ENCODE data around the gene HAS3.

The HAS3 gene

DNA sequence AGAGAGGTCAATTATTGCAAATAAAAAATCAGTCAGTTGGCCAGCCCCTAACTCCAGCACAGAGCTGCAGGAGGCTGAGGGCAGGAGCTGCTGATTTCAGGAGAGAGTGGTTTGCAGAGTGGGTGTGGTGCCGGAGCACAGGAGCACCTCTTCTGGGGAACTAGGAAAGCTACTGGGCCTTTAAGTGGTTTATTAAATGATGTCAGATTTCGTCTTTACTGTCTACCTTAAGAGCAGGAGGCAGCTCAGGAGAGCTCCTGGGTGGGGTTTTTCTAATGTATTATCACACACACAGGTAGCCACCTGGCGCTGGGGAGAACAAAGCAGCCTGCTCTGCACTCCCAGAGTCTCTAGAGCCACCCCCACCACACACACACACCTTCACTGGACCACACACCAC is 11.5 kb upstream of the HAS3 start:
- no peak for DNase-seq

DNA sequence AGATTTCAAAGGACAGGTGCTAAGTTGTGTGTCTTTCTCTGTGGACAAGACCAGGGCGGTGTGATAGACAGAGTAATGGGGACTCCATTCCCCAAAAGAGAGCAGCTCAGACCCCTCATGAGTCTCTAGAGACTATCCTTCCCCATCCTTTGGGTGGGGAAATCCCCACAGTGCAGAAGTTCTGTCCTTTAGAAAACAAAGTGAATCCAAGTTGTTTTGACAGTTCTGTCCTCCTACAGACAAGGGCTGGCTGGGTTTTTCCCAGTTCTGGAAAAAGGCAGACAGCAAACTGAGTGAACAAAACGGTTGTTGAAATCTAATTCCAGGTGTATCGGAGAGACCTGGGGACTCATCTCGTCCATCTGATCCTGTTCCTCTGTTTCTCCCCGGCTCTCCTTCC is 11.0 kb upstream of the HAS3 start:
- no peak for DNase-seq

DNA sequence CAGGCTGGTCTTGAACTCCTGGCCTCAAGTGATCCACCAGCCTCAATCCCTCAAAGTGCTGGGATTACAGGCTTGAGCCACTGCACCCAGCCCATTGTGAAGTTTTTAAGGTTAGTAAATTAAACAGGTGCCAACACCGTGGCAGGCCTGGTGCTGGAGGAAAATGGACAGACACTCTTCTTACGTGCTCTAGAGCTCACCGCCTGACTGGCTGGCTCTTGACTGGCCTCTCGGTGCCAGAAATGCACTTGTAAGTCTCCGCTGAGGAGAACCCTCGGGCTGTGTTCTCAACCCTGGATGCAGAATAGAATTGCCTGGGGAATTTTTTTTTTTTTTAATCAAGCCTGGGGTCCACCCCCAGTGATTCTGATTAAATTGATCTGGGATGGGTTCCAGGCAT is 10.3 kb upstream of the HAS3 start:
- DNase-seq: no peak

- DNase-seq: peak; percentile 54 to 71
These were observed 5.3 kb upstream of the HAS3 start for GRCh38 chr16:69100071-69100691.

GRCh38 chr16:69106491-69107315 is 1.2 kb downstream of the HAS3 start:
- peak in 1 of 2 experiments; percentile 35 for DNase-seq

DNA sequence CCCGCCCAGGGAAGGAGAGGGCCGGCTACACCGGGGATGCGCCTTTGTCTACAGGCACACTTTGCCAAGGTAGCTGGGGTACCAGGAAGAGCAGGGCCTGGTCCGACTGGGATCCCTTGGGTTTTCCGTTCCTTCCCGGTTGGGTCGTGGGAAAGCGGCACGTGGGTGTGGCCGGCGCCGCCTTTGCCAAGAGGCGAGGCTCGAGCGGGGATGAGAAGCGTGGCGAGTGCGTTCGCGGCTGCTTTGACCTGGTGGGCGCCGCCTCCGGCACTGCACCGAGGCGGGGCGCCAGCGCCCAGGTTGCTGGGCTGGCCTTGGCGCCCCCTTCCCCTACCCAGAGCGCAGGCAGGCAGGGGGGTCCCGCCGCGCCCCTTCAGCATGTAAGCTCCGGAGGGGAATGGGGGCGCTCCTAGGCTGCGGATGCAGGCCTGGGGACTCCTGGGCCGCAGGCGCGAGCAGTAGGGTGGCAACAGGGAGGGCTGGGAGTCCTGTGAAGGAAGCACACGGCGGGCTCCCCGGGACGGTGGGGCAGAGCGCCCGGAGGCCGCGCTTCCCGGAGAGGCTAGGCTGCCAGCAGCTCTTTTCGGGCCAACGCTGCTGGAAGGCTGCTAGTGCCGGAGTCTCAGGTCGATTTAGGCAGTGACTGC is 2.0 kb downstream of the HAS3 start:
- DNase-seq: peak in 1 of 2 experiments; percentile 63

DNA sequence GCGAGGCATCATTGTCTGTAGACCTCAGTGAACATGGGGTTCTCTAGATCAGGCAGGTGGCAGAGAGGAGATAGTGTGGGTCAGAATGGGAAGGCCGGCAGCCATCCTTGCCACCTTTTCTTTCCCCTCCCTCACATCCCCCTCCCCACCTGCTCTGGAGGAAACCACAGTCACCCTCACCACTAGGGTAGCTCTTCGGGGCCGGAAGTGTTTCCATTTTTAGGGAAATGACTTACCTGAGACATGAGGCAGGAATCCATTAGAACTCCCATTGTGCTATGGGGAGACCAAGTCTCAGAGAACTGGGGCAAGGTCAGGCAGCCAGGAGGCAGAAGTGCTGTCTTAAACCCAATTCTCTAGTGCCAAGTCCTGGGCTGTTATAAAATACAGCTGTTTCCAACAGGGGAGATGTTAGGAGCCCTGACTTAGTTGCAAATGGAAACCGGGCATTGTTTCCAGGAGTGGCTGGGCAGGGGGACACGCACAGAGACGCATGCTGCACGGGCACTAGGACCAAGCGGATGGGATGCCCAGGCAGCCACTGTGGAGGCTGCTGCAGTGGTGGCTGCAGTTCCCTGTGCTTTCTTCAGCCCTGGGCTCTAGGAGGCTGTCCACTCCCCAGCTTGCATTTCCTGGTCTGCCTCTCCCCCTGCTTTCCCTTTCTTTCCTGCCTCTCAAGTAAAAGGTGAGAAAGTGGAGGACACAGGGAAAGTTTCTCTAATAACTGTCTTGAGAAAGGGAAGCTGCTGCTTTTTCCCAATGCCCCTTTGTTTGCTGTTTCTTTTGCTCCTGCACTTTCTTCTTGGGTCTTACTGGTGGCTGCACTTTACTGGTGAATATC is 2.8 kb downstream of the HAS3 start:
- no peak for DNase-seq

GRCh38 chr16:69108905-69109252 is 3.4 kb downstream of the HAS3 start:
- no peak for DNase-seq

DNA sequence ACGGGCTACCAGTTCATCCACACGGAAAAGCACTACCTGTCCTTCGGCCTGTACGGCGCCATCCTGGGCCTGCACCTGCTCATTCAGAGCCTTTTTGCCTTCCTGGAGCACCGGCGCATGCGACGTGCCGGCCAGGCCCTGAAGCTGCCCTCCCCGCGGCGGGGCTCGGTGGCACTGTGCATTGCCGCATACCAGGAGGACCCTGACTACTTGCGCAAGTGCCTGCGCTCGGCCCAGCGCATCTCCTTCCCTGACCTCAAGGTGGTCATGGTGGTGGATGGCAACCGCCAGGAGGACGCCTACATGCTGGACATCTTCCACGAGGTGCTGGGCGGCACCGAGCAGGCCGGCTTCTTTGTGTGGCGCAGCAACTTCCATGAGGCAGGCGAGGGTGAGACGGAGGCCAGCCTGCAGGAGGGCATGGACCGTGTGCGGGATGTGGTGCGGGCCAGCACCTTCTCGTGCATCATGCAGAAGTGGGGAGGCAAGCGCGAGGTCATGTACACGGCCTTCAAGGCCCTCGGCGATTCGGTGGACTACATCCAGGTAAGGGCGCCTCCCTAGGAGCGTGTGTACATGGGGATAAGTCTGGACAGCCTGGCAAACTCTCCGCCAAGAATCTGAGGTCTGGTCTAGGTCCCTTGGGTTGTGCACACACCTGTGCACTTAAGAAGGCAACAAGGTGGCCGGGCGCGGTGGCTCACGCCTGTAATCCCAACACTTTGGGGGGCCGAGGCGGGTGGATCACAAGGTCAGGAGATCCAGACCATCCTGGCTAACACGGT is 4.2 kb downstream of the HAS3 start:
- DNase-seq: no peak

DNA sequence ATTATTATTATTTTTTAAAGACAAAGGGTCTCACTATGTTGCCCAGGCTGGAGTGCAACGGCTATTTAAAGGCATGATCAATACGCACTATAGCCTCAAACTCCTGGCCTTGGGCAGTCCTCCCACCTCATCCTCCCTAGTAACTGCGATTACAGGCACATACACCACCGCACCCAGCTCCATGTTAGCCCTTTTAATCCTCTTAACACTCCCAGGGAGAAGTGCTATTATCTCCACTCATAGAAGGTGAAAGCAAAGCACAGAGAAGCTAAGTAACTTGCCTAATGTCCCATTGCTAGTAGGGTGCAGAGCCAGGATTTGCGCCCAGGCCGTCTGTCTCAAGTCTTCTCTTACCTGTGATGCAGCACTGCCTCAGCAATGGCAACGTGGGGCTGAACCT is 5.0 kb downstream of the HAS3 start:
- DNase-seq: peak in 1 of 2 experiments; percentile 50

- no peak for DNase-seq
These were observed 5.9 kb downstream of the HAS3 start for GRCh38 chr16:69111216-69111875.

GRCh38 chr16:69111876-69112230 is 6.4 kb downstream of the HAS3 start:
- DNase-seq: no peak

- DNase-seq: peak; percentile 8 to 61
These were observed 7.1 kb downstream of the HAS3 start for GRCh38 chr16:69112285-69113129.

DNA sequence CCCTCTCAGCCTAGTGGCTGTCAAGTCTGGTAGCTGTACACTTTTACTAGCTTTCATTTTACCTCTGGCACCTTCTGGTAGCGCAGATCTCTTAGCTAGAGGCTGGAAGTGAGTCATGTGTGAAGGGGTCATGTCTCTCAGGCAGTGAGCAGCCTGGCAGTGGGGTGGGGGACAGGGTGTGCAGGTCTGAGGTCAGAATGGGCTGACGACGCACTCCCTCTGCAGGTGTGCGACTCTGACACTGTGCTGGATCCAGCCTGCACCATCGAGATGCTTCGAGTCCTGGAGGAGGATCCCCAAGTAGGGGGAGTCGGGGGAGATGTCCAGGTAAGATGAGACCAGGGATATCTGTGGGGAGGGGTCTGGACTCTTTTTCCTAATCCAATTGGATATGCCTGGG is 7.8 kb downstream of the HAS3 start:
- no peak for DNase-seq

GRCh38 chr16:69114346-69114975 is 9.0 kb downstream of the HAS3 start:
- no peak for DNase-seq

DNA sequence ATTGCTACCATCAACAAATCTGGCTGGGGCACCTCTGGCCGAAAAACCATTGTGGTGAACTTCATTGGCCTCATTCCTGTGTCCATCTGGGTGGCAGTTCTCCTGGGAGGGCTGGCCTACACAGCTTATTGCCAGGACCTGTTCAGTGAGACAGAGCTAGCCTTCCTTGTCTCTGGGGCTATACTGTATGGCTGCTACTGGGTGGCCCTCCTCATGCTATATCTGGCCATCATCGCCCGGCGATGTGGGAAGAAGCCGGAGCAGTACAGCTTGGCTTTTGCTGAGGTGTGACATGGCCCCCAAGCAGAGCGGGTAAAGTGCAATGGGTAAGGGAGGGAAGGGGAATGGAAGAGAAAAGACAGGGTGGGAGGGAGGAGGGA is 9.5 kb downstream of the HAS3 start:
- no peak for DNase-seq

DNA sequence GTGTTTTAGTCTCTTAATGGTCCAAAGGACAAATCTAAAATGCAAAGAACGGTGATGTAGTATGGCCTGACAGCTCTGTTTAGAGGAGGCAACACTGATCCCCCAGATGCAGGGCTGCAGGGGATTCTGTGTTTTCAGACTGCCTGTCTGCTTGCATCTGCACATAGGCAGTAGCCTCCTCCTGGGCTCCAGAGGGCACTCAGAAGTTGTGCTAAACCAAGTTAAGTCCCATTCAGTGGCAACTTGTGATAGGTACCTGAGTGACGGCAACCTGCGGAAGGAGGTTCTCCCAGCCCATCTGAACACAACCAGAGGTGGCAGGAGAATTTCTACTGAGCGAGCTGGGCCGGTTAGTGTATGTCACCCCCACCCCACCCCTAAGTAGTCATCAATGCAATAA is 9.9 kb downstream of the HAS3 start:
- no peak for DNase-seq

GRCh38 chr16:69115837-69116236 is 10.4 kb downstream of the HAS3 start:
- no peak for DNase-seq

- no peak for DNase-seq
These were observed 10.9 kb downstream of the HAS3 start for GRCh38 chr16:69116256-69116875.

DNA sequence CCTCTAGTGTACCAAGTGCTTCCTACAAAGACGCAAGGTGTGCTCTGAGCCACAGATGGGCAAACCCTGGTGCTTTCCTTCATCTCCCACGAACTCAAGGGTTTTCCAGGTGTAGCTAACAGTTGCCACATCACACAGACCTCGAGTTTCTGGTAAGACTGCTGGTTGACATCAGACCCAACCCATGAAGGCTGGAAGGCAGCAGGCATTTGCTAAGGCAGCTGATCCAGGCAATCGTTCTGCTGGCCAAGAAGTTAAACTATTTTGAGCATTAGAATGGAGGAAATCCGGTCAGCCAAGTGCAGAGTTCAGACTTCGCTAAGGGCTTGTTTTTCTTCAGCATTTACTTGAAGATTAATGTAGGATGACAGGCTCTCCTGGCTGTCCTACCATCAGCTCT is 11.5 kb downstream of the HAS3 start:
- DNase-seq: no peak

All from NCI-H524 (cell line).